Measurements from ENCODE around the gene SLC9A5.

GRCh38 chr16:67257486-67258160 lies 8.8 kb downstream of the SLC9A5 start:
- TF ChIP-seq POLR2AphosphoS5 (IDR thresholded peaks at IDR 0.05; ENCODE audit: insufficient read depth, low read depth, low read length) = no peak
- TF ChIP-seq CTCF (IDR thresholded peaks at IDR 0.05; ENCODE audit: extremely low read depth in 1 of 2, insufficient read depth in 1 of 2, low read depth in 1 of 2, low read length in 2 of 2) = no peak

Measured in endothelial cell of umbilical vein (primary cell).